ENCODE results near the gene DUSP28.
"Not testable (repeated sequence)": the region's sequence is repeated elsewhere in the genome, so short reads cannot be mapped to it uniquely, and the experiment has no call there.

DUSP28 gene

GRCh38 chr2:240528406-240529040, 31.6 kb upstream of the DUSP28 start:
- no peak for DNase-seq

- no peak for DNase-seq
These were observed 30.7 kb upstream of the DUSP28 start for GRCh38 chr2:240529344-240529999.

GRCh38 chr2:240530181-240530580, 30.0 kb upstream of the DUSP28 start:
- no peak for DNase-seq

- no peak for DNase-seq
These were observed 29.1 kb upstream of the DUSP28 start for GRCh38 chr2:240531038-240531437.

- no peak for DNase-seq
These were observed 28.0 kb upstream of the DUSP28 start for GRCh38 chr2:240532031-240532775.

GRCh38 chr2:240538031-240538780, 22.0 kb upstream of the DUSP28 start:
- no peak for DNase-seq

- DNase-seq = not testable (repeated sequence)
These were observed 21.1 kb upstream of the DUSP28 start for GRCh38 chr2:240539101-240539500.

GRCh38 chr2:240539906-240540305, 20.3 kb upstream of the DUSP28 start:
- no peak for DNase-seq

GRCh38 chr2:240551288-240551687, 8.9 kb upstream of the DUSP28 start:
- no peak for DNase-seq

GRCh38 chr2:240551811-240552210, 8.3 kb upstream of the DUSP28 start:
- no peak for DNase-seq

GRCh38 chr2:240553956-240554480, 6.1 kb upstream of the DUSP28 start:
- no peak for DNase-seq

GRCh38 chr2:240554767-240555493, 5.2 kb upstream of the DUSP28 start:
- no peak for DNase-seq

- DNase-seq = no peak
These were observed 4.5 kb upstream of the DUSP28 start for GRCh38 chr2:240555541-240556250.

- peak; percentile 73 for DNase-seq
These were observed 3.5 kb upstream of the DUSP28 start for GRCh38 chr2:240556553-240557100.

- no peak for DNase-seq
These were observed 2.9 kb upstream of the DUSP28 start for GRCh38 chr2:240557101-240557751.

- DNase-seq = peak; percentile 65
These were observed 2.3 kb upstream of the DUSP28 start, which contains the start of gene ANKMY1 for GRCh38 chr2:240557808-240558207. TSS of gene ANKMY1 (minus strand) at chr2:240557988. CDS start at chr2:240557335, 653 bp downstream.

GRCh38 chr2:240558236-240558761, 1.9 kb upstream of the DUSP28 start:
- no peak for DNase-seq

GRCh38 chr2:240559286-240559685, 871 bp upstream of the DUSP28 start:
- peak; percentile 9 for DNase-seq

GRCh38 chr2:240560480-240561324, 545 bp downstream of the DUSP28 start:
- DNase-seq = peak; percentile 100
